Spleen (tissue), 7 donors: ENCODE results near the gene ITPR2.

Source experiments
- POLR2A ChIP-seq, 3 donors: fragments of 450-650 bp; IDR thresholded peaks; one replicate each; pipeline ENCODE4 v1.5.1; 2017; ENCODE audit warnings: antibody characterized with exemption in 3 of 3, mild to moderate bottlenecking in 1 of 3
- TF ChIP-seq, protein P1 (sequence below), 11 experiments: fragments of 200-600 bp in 7 of 11; fragments of 450-650 bp in 4 of 11; sonication (generic) in 4 of 11; IDR thresholded peaks in 8 of 11; conservative IDR thresholded peaks in 3 of 11; 1 replicate in 7 of 11; 2 replicates in 4 of 11; pipeline versions ENCODE4 v1.4.0 to v1.8.0; 2016 to 2021; ENCODE audit warnings: antibody characterized with exemption in 11 of 11, inconsistent platforms in 4 of 11, mild to moderate bottlenecking in 1 of 11
- donor health status: DM: no; HTN: no; CAD: no; lungs with moderate emphysema.
- donor health status: DM: no; HTN: no; CAD: no.
- donor health status: DM: no; HTN: no; CAD: no.

DNA sequence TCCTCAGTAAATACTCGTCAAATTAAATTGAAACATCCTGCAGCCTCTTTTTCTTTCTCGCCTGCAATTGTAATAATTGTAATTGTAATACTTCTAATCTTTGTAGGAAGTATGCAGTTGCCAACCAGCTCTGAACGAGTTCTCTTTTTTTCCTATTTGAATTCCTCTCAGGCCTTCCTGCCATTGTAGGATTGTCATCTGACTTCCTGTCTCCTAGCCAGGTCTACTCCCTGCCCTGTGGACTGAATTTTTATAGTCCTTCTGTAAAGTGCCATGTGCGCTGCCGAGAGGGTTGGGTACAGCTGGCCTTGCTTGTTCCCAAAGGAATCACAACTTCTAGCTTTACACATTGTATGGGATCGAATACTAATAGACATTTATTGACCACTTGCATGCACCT lies 454.3 kb downstream of the ITPR2 start:
- TF ChIP-seq, protein P1, sequence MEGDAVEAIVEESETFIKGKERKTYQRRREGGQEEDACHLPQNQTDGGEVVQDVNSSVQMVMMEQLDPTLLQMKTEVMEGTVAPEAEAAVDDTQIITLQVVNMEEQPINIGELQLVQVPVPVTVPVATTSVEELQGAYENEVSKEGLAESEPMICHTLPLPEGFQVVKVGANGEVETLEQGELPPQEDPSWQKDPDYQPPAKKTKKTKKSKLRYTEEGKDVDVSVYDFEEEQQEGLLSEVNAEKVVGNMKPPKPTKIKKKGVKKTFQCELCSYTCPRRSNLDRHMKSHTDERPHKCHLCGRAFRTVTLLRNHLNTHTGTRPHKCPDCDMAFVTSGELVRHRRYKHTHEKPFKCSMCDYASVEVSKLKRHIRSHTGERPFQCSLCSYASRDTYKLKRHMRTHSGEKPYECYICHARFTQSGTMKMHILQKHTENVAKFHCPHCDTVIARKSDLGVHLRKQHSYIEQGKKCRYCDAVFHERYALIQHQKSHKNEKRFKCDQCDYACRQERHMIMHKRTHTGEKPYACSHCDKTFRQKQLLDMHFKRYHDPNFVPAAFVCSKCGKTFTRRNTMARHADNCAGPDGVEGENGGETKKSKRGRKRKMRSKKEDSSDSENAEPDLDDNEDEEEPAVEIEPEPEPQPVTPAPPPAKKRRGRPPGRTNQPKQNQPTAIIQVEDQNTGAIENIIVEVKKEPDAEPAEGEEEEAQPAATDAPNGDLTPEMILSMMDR (IDR thresholded peaks at IDR 0.05 in 8 of 11, conservative IDR thresholded peaks at IDR 0.05 in 3 of 11), result no peak
- no peak for TF ChIP-seq POLR2A (IDR thresholded peaks at IDR 0.05)
